Osteoblast (primary cell): ENCODE results near the gene MEF2D. TPM values are rescaled to one million over a fixed set of nuclear protein-coding genes. Genes with fewer than 3 reads are reported as not detected.

Source experiments
- DNase-seq: peaks from one replicate; pipeline ENCODE4 v3.0.0; 2011; ENCODE audit warnings: low spot score, mixed read lengths; ENCODE audit not compliant: insufficient read length; ENCODE audit errors: missing footprints
- H2AFZ ChIP-seq: 2 replicates; pipeline ENCODE4 v1.6.0; 2011; ENCODE audit warnings: mild to moderate bottlenecking, low read length
- H3K27ac ChIP-seq: 2 replicates; pipeline ENCODE4 v1.5.1; 2011; ENCODE audit warnings: mild to moderate bottlenecking, low read depth, low read length, moderate library complexity
- H3K27me3 ChIP-seq: 2 replicates; pipeline ENCODE4 v1.6.0; 2012; ENCODE audit warnings: mild to moderate bottlenecking, control low read depth, inconsistent platforms, low read length, moderate library complexity; ENCODE audit not compliant: insufficient read depth
- H3K36me3 ChIP-seq: 2 replicates; pipeline ENCODE4 v1.5.1; 2011; ENCODE audit warnings: mild to moderate bottlenecking, low read length, control low read depth, moderate library complexity; ENCODE audit not compliant: insufficient read depth
- H3K4me1 ChIP-seq: 2 replicates; pipeline ENCODE4 v1.5.1; 2011; ENCODE audit warnings: mild to moderate bottlenecking, low read length, control low read depth, moderate library complexity; ENCODE audit not compliant: insufficient read depth
- H3K4me2 ChIP-seq: 2 replicates; pipeline ENCODE4 v1.6.0; 2011; ENCODE audit warnings: mild to moderate bottlenecking, low read length; ENCODE audit not compliant: insufficient read depth
- H3K4me3 ChIP-seq: fragments of 200-600 bp; sonication (generic); 3 replicates; pipeline ENCODE4 v1.5.1; 2012; ENCODE audit warnings: mild to moderate bottlenecking, low read length, inconsistent platforms; ENCODE audit not compliant: insufficient read depth
- H3K79me2 ChIP-seq: 2 replicates; pipeline ENCODE4 v1.6.0; 2012; ENCODE audit warnings: mild to moderate bottlenecking, low read length, control low read depth, inconsistent platforms; ENCODE audit not compliant: insufficient read depth
- H3K9me3 ChIP-seq: 2 replicates; pipeline ENCODE4 v1.5.1; 2011; ENCODE audit warnings: low read depth, low read length, control low read depth
- H4K20me1 ChIP-seq: 2 replicates; pipeline ENCODE4 v1.6.0; 2012; ENCODE audit warnings: mild to moderate bottlenecking, low read length, control low read depth; ENCODE audit not compliant: insufficient read depth
- CTCF ChIP-seq: IDR thresholded peaks from 2 replicates; pipeline ENCODE4 v1.5.1; 2011; ENCODE audit warnings: mild to moderate bottlenecking, low read depth, low read length, moderate library complexity; ENCODE audit errors: extremely low read depth
- total RNA-seq: library from RNA; depleted of rRNA; stranded (reverse); fragments of >200 nt; gene quantifications from 2 replicates; pipeline ENCODE4 v1.2.3, GENCODE V29; 2012

The MEF2D gene
- total RNA-seq, 1 donor: 14.1 TPM

- no peak for TF ChIP-seq CTCF
- Histone ChIP-seq H3K27me3 (peaks cover 97% of the 10 kb centered on the region), H3K9me3 (no peaks in the 10 kb centered on the region), H3K4me2 (no peak overlapping the region), H3K4me3 (no peak overlapping the region), H3K27ac (no peak overlapping the region), H4K20me1 (peaks cover 4% of the 10 kb centered on the region), H3K4me1 (no peaks in the 10 kb centered on the region), H3K79me2 (no peaks in the 10 kb centered on the region), H3K36me3 (no peaks in the 10 kb centered on the region), H2AFZ (no peak overlapping the region)
- peak; percentile 46 for DNase-seq
Measured at GRCh38 chr1:156431769-156432668, 68.6 kb downstream of the MEF2D start.

- peaks cover 97% of the 10 kb centered on the region for H3K27me3 ChIP-seq
- peak; percentile 46 for DNase-seq
Measured at GRCh38 chr1:156431366-156431765, 69.2 kb downstream of the MEF2D start.

GRCh38 chr1:156430866-156431265 is 69.7 kb downstream of the MEF2D start:
- Histone ChIP-seq H3K36me3 (no peaks in the 10 kb centered on the region), H3K27ac (no peak overlapping the region), H3K9me3 (no peaks in the 10 kb centered on the region), H3K4me1 (no peaks in the 10 kb centered on the region), H3K27me3 (peaks cover 96% of the 10 kb centered on the region), H3K4me2 (no peak overlapping the region), H3K4me3 (no peak overlapping the region), H3K79me2 (no peaks in the 10 kb centered on the region), H4K20me1 (peaks cover 4% of the 10 kb centered on the region), H2AFZ (no peak overlapping the region)
- no peak for DNase-seq
- no peak for TF ChIP-seq CTCF

More at GRCh38 chr1:156431366-156431765, 69.2 kb downstream of the MEF2D start:
- Histone ChIP-seq H3K36me3 (no peaks in the 10 kb centered on the region), H3K9me3 (no peaks in the 10 kb centered on the region), H3K4me2 (no peak overlapping the region), H3K4me1 (no peaks in the 10 kb centered on the region), H3K79me2 (no peaks in the 10 kb centered on the region), H3K4me3 (no peak overlapping the region), H3K27ac (no peak overlapping the region), H2AFZ (no peak overlapping the region), H4K20me1 (peaks cover 4% of the 10 kb centered on the region)
- TF ChIP-seq CTCF: no peak

GRCh38 chr1:156430303-156430702 is 70.3 kb downstream of the MEF2D start:
- Histone ChIP-seq H3K27me3 (peaks cover 96% of the 10 kb centered on the region), H3K4me2 (no peak overlapping the region), H3K27ac (no peak overlapping the region), H4K20me1 (peaks cover 4% of the 10 kb centered on the region), H3K4me1 (no peaks in the 10 kb centered on the region), H3K4me3 (no peak overlapping the region), H3K36me3 (no peaks in the 10 kb centered on the region), H2AFZ (no peak overlapping the region), H3K79me2 (no peaks in the 10 kb centered on the region), H3K9me3 (no peaks in the 10 kb centered on the region)
- DNase-seq: peak; percentile 68
- no peak for TF ChIP-seq CTCF
